ENCODE measurements around the gene DISP1.

GRCh38 chr1:222790115-222790514 is 24.7 kb upstream of the DISP1 start:
- TF ChIP-seq CTCF (IDR thresholded peaks at IDR 0.05) (no peak), POLR2A (IDR thresholded peaks at IDR 0.05) (no peak)

Measured in prostate gland (tissue), 2 donors.